Esophagus squamous epithelium (tissue), 4 donors: ENCODE data around the gene STAB1.

Source experiments
- CTCF ChIP-seq, 6 experiments: fragments of 450-650 bp in 4 of 6; fragments of 200-600 bp in 2 of 6; sonication (generic) in 2 of 6; IDR thresholded peaks; one replicate each; pipeline ENCODE4 v1.5.1; 2016 to 2019; ENCODE audit warnings: antibody characterized with exemption in 6 of 6, mild to moderate bottlenecking in 4 of 6, moderate library complexity in 4 of 6
- POLR2A ChIP-seq, 4 donors: fragments of 450-650 bp; IDR thresholded peaks; one replicate each; pipeline ENCODE4 v1.6.1; 2017; ENCODE audit warnings: antibody characterized with exemption in 4 of 4, mild to moderate bottlenecking in 4 of 4, moderate library complexity in 3 of 4

- TF ChIP-seq CTCF (IDR thresholded peaks at IDR 0.05), result no peak
- no peak for TF ChIP-seq POLR2A (IDR thresholded peaks at IDR 0.05)
Measured at GRCh38 chr3:52520716-52521487, 25.8 kb downstream of the STAB1 start.
